Esophagus squamous epithelium (tissue), 5 donors: Measurements from ENCODE around the gene PDE7B. TPM values are rescaled to one million over a fixed set of nuclear protein-coding genes. Genes with fewer than 3 reads are reported as not detected.

ENCODE experiments used
- DNase-seq: peaks from one replicate; lab custom pipeline; 2025; lab: John Stamatoyannopoulos, UW
- H3K27ac ChIP-seq, 4 donors: fragments of 200-600 bp; sonication (generic); one replicate each; pipeline ENCODE4 v1.5.1; 2016 to 2019; ENCODE audit warnings: mild to moderate bottlenecking in 1 of 4
- H3K27me3 ChIP-seq, 4 donors: fragments of 200-600 bp; sonication (generic); 1 replicate in 3 of 4; 2 replicates in 1 of 4; pipeline versions ENCODE4 v1.5.1 to v1.6.0; 2017 to 2021; ENCODE audit warnings: antibody characterized with exemption in 1 of 4
- H3K36me3 ChIP-seq, 3 donors: fragments of 200-600 bp; sonication (generic); one replicate each; pipeline ENCODE4 v1.5.1; 2016 to 2019
- H3K4me1 ChIP-seq, 3 donors: fragments of 200-600 bp; sonication (generic); one replicate each; pipeline ENCODE4 v1.5.1; 2017 to 2019
- H3K4me3 ChIP-seq, 4 donors: fragments of 200-600 bp; sonication (generic); 1 replicate in 3 of 4; 2 replicates in 1 of 4; pipeline ENCODE4 v1.5.1; 2016 to 2019; ENCODE audit warnings: mild to moderate bottlenecking in 2 of 4, moderate library complexity in 1 of 4
- H3K9me3 ChIP-seq, 3 donors: fragments of 200-600 bp; sonication (generic); one replicate each; pipeline ENCODE4 v1.5.1; 2016 to 2019
- POLR2A ChIP-seq, 4 donors: fragments of 450-650 bp; IDR thresholded peaks; one replicate each; pipeline ENCODE4 v1.6.1; 2017; ENCODE audit warnings: antibody characterized with exemption in 4 of 4, mild to moderate bottlenecking in 4 of 4, moderate library complexity in 3 of 4
- WGBS, 2 donors: methylation state at CpG; one replicate each; pipeline ENCODE4 v1.1.5; 2018; 5-methylcytosine and 5-hydroxymethylcytosine counted together
- intact Hi-C: fragments of 100-400 bp; cut with DNase I; formaldehyde crosslinking; loops from one replicate; pipeline ENCODE4 v1.15.0; 2022
- total RNA-seq, 4 donors: library from RNA; depleted of rRNA; stranded (reverse); fragments of >200 nt; gene quantifications; one replicate each; pipeline ENCODE4 v1.1.0, GENCODE V29; 2016
- TF ChIP-seq, protein P1 (sequence below), 6 experiments: fragments of 450-650 bp in 4 of 6; fragments of 200-600 bp in 2 of 6; sonication (generic) in 2 of 6; IDR thresholded peaks; one replicate each; pipeline ENCODE4 v1.5.1; 2016 to 2019; ENCODE audit warnings: antibody characterized with exemption in 6 of 6, mild to moderate bottlenecking in 4 of 6, moderate library complexity in 4 of 6
- donor health status: DM: yes; HTN: yes; CAD: no.

Gene PDE7B
- total RNA-seq, 4 donors from 2014 or later, result 0.08 to 6.1 (median 0.47) TPM

DNA sequence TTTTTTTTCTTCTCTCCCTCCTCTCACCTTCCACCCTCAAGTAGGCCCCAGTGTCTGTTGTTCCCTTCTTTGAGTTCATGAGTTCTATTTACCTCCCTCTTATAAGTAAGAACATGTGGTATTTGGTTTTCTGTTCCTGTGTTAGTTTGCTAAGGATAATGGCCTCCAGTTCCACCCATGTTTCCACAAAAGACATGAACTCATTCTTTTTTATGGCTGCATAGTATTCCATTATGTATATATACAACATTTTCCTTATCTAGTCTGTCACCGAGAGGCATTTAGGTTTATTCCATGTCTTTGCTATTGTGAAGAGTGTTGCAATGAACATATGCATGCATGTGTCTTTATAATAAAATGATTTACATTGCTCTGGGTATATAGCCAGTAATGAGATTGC, 147.9 kb downstream of the PDE7B start:
- 86 to 90% methylated on average over 1 of the region's 1 CpG for WGBS, 2 donors
- Histone ChIP-seq H3K27ac (no peak overlapping the region), H3K4me3 (no peak overlapping the region), H3K9me3 (no peaks in the 10 kb centered on the region), H3K4me1 (peaks cover 0 to 4% (median 0%) of the 10 kb centered on the region in 3 donors), H3K36me3 (no peaks in the 10 kb centered on the region), H3K27me3 (no peaks in the 10 kb centered on the region)
- intact Hi-C loops, result no loop called here
- TF ChIP-seq, protein P1, sequence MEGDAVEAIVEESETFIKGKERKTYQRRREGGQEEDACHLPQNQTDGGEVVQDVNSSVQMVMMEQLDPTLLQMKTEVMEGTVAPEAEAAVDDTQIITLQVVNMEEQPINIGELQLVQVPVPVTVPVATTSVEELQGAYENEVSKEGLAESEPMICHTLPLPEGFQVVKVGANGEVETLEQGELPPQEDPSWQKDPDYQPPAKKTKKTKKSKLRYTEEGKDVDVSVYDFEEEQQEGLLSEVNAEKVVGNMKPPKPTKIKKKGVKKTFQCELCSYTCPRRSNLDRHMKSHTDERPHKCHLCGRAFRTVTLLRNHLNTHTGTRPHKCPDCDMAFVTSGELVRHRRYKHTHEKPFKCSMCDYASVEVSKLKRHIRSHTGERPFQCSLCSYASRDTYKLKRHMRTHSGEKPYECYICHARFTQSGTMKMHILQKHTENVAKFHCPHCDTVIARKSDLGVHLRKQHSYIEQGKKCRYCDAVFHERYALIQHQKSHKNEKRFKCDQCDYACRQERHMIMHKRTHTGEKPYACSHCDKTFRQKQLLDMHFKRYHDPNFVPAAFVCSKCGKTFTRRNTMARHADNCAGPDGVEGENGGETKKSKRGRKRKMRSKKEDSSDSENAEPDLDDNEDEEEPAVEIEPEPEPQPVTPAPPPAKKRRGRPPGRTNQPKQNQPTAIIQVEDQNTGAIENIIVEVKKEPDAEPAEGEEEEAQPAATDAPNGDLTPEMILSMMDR (IDR thresholded peaks at IDR 0.05), result no peak
- no peak for TF ChIP-seq POLR2A (IDR thresholded peaks at IDR 0.05)
- DNase-seq, result no peak

DNA sequence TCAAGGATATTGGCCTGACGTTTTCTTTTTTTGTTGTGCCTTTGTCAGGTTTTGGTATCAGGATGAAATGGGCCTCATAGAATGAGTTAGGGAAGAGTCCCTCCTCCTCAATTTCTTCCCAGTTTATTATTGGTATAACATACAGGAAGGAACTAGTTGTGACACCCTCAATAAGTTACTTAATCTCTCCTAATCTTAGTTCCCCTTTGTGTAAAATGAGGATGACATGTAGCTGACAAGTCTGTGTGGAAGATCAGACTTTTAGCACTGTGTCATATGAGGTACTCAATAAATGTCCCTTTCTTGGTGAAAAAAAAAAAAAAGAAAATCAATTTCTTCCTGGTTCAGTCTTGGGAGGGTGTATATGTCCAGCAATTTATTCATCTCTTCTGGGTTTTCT, 155.8 kb downstream of the PDE7B start:
- H3K27ac ChIP-seq, result no peak overlapping the region
- H3K27me3 ChIP-seq, result no peaks in the 10 kb centered on the region
- H3K4me1 ChIP-seq, result no peaks in the 10 kb centered on the region
- DNase-seq, result no peak
- TF ChIP-seq, protein P1 (IDR thresholded peaks at IDR 0.05), result no peak
- TF ChIP-seq POLR2A (IDR thresholded peaks at IDR 0.05), result no peak
- intact Hi-C loops, result no loop called here
- WGBS, 2 donors, result 45 to 64% methylated on average over 1 of the region's 1 CpG
- no peak overlapping the region for H3K4me3 ChIP-seq
- H3K36me3 ChIP-seq, result no peaks in the 10 kb centered on the region
- no peaks in the 10 kb centered on the region for H3K9me3 ChIP-seq

DNA sequence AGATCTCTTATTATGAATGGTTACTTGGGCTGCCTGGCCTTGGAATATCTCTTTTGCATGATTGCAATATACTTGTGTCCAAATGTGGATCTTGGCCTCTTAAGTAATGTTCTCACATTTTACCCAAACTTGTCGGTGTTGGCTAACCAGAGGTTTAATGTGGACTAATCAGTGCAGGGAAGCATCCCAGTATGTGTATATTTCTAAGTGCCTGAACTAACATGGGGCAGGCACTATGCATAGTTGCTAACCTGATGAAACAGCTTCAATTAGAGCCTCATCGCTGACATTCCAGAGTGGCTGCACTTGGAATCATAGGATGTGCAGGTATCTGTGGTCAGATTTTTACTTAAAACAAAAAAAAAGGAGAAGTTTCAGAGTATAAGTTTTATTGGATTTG, 160.0 kb downstream of the PDE7B start:
- H3K9me3 ChIP-seq, result no peaks in the 10 kb centered on the region
- no peaks in the 10 kb centered on the region for H3K27me3 ChIP-seq
- no peaks in the 10 kb centered on the region for H3K4me1 ChIP-seq
- DNase-seq, result no peak
- TF ChIP-seq POLR2A (IDR thresholded peaks at IDR 0.05), result no peak
- TF ChIP-seq, protein P1 (IDR thresholded peaks at IDR 0.05), result no peak
- WGBS, 2 donors, result 69 to 88% methylated on average over 2 of the region's 2 CpGs
- no peaks in the 10 kb centered on the region for H3K36me3 ChIP-seq
- intact Hi-C loops, result no loop called here
- H3K27ac ChIP-seq, result no peak overlapping the region
- no peak overlapping the region for H3K4me3 ChIP-seq

DNA sequence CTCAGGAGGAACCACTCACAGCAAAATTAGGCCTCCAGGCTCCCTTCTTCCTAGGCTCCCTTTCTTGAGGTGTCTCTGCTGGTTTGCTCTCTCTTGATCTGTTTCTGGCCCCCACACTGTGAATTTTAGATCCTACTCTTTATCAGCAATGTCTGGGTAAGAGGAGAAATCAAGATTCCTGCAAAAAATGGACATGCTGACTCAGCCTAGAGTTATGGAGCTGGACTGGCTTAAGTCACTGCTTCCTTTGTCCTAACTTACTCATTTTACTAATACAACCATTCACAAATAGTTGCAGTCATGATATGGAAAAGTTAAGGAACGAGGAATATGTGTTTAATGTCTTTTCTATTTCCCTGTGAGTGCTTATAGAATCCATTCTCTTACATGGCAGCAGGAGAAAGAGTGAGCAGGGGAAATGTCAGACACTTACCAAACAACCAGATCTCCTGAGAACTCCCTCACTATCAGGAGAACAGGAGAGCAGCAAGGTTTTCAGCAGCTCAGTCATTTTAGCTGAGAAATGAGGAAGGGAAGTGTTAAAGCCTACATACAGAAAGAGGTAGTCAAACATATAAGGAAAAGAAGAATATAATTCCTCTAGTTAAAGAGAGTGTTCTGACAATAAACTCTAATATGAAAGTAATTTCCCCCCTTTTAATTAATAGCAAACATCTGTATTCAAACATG, 160.8 kb downstream of the PDE7B start:
- Histone ChIP-seq H3K4me3 (no peak overlapping the region), H3K27ac (no peak overlapping the region), H3K4me1 (no peaks in the 10 kb centered on the region), H3K9me3 (no peaks in the 10 kb centered on the region), H3K27me3 (no peaks in the 10 kb centered on the region), H3K36me3 (no peaks in the 10 kb centered on the region)
- DNase-seq, result no peak
- intact Hi-C loops, result no loop called here
- WGBS, 2 donors, result 54 to 58% methylated on average over 1 of the region's 1 CpG
- no peak for TF ChIP-seq POLR2A (IDR thresholded peaks at IDR 0.05)
- TF ChIP-seq, protein P1 (IDR thresholded peaks at IDR 0.05), result no peak

DNA sequence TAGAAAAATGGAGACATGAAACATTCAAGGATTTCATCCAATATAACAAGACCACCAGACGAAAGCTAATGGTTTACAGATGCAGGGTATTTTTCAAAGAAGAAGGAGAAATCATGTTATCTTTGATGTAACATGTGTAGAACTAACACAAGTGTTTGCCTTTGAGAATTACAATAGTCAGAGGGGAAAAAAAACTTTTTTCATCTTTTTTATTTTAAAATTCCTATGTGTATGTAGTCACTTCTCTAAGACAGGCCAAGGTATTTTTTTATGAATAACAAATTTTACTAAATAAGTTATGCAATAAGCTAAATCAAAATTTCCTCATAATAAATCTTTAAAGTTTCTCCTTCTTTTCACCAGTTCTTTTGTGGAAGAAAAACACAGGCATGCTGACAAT, 161.4 kb downstream of the PDE7B start:
- 68 to 70% methylated on average over 1 of the region's 1 CpG for WGBS, 2 donors
- no peak for DNase-seq
- no peaks in the 10 kb centered on the region for H3K4me1 ChIP-seq
- H3K36me3 ChIP-seq, result no peaks in the 10 kb centered on the region
- no peaks in the 10 kb centered on the region for H3K27me3 ChIP-seq
- intact Hi-C loops, result no loop called here
- H3K9me3 ChIP-seq, result no peaks in the 10 kb centered on the region
- TF ChIP-seq, protein P1 (IDR thresholded peaks at IDR 0.05), result no peak
- TF ChIP-seq POLR2A (IDR thresholded peaks at IDR 0.05), result no peak
- no peak overlapping the region for H3K4me3 ChIP-seq
- H3K27ac ChIP-seq, result no peak overlapping the region
